GM12878 (cell line): ENCODE results near the gene SLC37A3. TPM values are rescaled to one million over a fixed set of nuclear protein-coding genes. Genes with fewer than 3 reads are reported as not detected.

Experiments used
- ATAC-seq: fragments of 200-7000 bp; cut with Tn5 transposase; 3 replicates; pipeline ENCODE4 v1.9.1; 2020; ENCODE audit warnings: mild to moderate bottlenecking, moderate library complexity
- BruUV-seq: library from RNA; stranded (reverse); fragments of 400-500 nt; replicated peaks from 2 replicates; lab custom pipeline; 2021; lab: Mats Ljungman, UMichigan
- CTCF ChIA-PET: fragments of 300-600 bp; sonication (Branson Sonifier 250); formaldehyde crosslinking; extraction: SDS; loops from one replicate; lab custom pipeline; 2021; ENCODE audit warnings: inconsistent platforms; lab: Yijun Ruan, JAX
- POLR2A ChIA-PET: fragments of 350-600 bp; formaldehyde crosslinking; extraction: SDS; loops from one replicate; lab custom pipeline; 2021; ENCODE audit warnings: inconsistent platforms; lab: Charles Lee
- RAD21 ChIA-PET: fragments of 300-600 bp; sonication (Branson Sonifier 250); formaldehyde crosslinking; loops from one replicate; lab custom pipeline; 2023; ENCODE audit warnings: antibody characterized with exemption; ENCODE audit not compliant: unreplicated experiment; lab: Charles Lee
- SMC1A ChIA-PET: fragments of 300-600 bp; sonication (Branson Sonifier 250); formaldehyde crosslinking; loops from one replicate; lab custom pipeline; 2023; ENCODE audit not compliant: unreplicated experiment, uncharacterized antibody; lab: Charles Lee
- DNase-seq: peaks from one replicate; pipeline ENCODE4 v3.0.0-alpha.2; 2011; ENCODE audit warnings: low read depth, low spot score
- FAIRE-seq: peaks from 3 replicates; lab custom pipeline; 2011; peaks lifted over from hg19 to GRCh38; lab: Jason Lieb, UNC
- H2AFZ ChIP-seq: 2 replicates; pipeline ENCODE4 v1.6.0; 2011; ENCODE audit warnings: low read depth, low read length, control low read depth; ENCODE audit not compliant: control insufficient read depth
- H3K27ac ChIP-seq: 2 replicates; pipeline ENCODE4 v1.5.1; 2011; ENCODE audit warnings: control low read depth; ENCODE audit not compliant: control insufficient read depth, insufficient read depth
- H3K27me3 ChIP-seq, 2 experiments: replicated peaks in 1 of 2; 2 replicates each; pipeline versions ENCODE4 v1.6.0 to v1.6.1; 2011; ENCODE audit warnings: low read length in 1 of 2; ENCODE audit not compliant: control insufficient read depth in 2 of 2, insufficient read depth in 2 of 2
- H3K36me3 ChIP-seq, 2 experiments: 2 replicates each; pipeline ENCODE4 v1.5.1; 2011; ENCODE audit warnings: low read length in 1 of 2; ENCODE audit not compliant: control insufficient read depth in 2 of 2, insufficient read depth in 2 of 2
- H3K4me1 ChIP-seq: 2 replicates; pipeline ENCODE4 v1.6.1; 2011; ENCODE audit warnings: mild to moderate bottlenecking, low read length, moderate library complexity, mixed read lengths; ENCODE audit not compliant: control insufficient read depth, insufficient read depth
- H3K4me2 ChIP-seq: 2 replicates; pipeline ENCODE4 v1.6.0; 2011; ENCODE audit warnings: control low read depth; ENCODE audit not compliant: control insufficient read depth, insufficient read depth
- H3K4me3 ChIP-seq: fragments of 200-600 bp; sonication (generic); 2 replicates; pipeline ENCODE4 v1.5.1; 2016
- H3K79me2 ChIP-seq: 2 replicates; pipeline ENCODE4 v1.6.0; 2011; ENCODE audit warnings: low read length; ENCODE audit not compliant: control insufficient read depth, insufficient read depth
- H3K9ac ChIP-seq: 2 replicates; pipeline ENCODE4 v1.8.0; 2011; ENCODE audit warnings: low read length, control low read depth, mixed read lengths; ENCODE audit not compliant: control insufficient read depth, insufficient read depth
- H3K9me3 ChIP-seq: replicated peaks from 3 replicates; pipeline ENCODE4 v1.5.1; 2011; ENCODE audit warnings: mild to moderate bottlenecking, low read length; ENCODE audit not compliant: control insufficient read depth, insufficient read depth
- H4K20me1 ChIP-seq: 2 replicates; pipeline ENCODE4 v1.6.0; 2011; ENCODE audit not compliant: control insufficient read depth, insufficient read depth
- EED ChIP-seq: sonication (generic); IDR thresholded peaks from 2 replicates; pipeline ENCODE4 v1.6.1; 2016; ENCODE audit warnings: antibody characterized with exemption, low read depth
- FOXK2 ChIP-seq: fragments of 450-650 bp; IDR thresholded peaks from 2 replicates; pipeline ENCODE4 v1.6.1; 2017; ENCODE audit warnings: mild to moderate bottlenecking, moderate library complexity
- GABPA ChIP-seq: IDR thresholded peaks from 2 replicates; pipeline ENCODE4 v1.6.1; 2014; ENCODE audit warnings: antibody characterized with exemption, low read depth, mild to moderate bottlenecking, inconsistent platforms
- IRF4 ChIP-seq: IDR thresholded peaks from 2 replicates; pipeline ENCODE4 v1.6.1; 2011; ENCODE audit warnings: low read depth, low read length
- JUND ChIP-seq: IDR thresholded peaks from 2 replicates; pipeline ENCODE4 v1.6.1; 2012; ENCODE audit warnings: low read depth, mild to moderate bottlenecking, low read length, improper control_type of control experiment, moderate library complexity
- MYB ChIP-seq: fragments of 150-350 bp; IDR thresholded peaks from 2 replicates; pipeline ENCODE4 v1.6.1; 2014; ENCODE audit warnings: mild to moderate bottlenecking, low read depth, low read length, borderline replicate concordance
- POU2F2 ChIP-seq: IDR thresholded peaks from 3 replicates; pipeline ENCODE4 v1.6.1; 2011; ENCODE audit warnings: low read depth, mild to moderate bottlenecking, low read length, borderline replicate concordance
- SMAD5 ChIP-seq: IDR thresholded peaks from 2 replicates; pipeline ENCODE4 v1.6.1; 2016; ENCODE audit warnings: antibody characterized with exemption, low read depth
- SMARCA5 ChIP-seq: fragments of 450-650 bp; IDR thresholded peaks from 2 replicates; pipeline ENCODE4 v1.6.1; 2017; ENCODE audit warnings: mild to moderate bottlenecking
- SMC3 ChIP-seq: IDR thresholded peaks from 2 replicates; pipeline ENCODE4 v1.6.1; 2011; ENCODE audit warnings: low read length, improper control_type of control experiment, borderline replicate concordance
- SUPT20H ChIP-seq: IDR thresholded peaks from 2 replicates; pipeline ENCODE4 v1.6.1; 2011; ENCODE audit warnings: low read depth, mild to moderate bottlenecking, low read length, moderate library complexity, borderline replicate concordance; ENCODE audit not compliant: control insufficient read depth
- TBL1XR1 ChIP-seq: IDR thresholded peaks from 2 replicates; pipeline ENCODE4 v1.6.1; 2012; ENCODE audit warnings: low read depth, low read length, improper control_type of control experiment
- TCF7 ChIP-seq: IDR thresholded peaks from 2 replicates; pipeline ENCODE4 v1.6.1; 2014; ENCODE audit warnings: antibody characterized with exemption, borderline replicate concordance
- WGBS: methylation state at CpG from one replicate; pipeline ENCODE4 v1.1.6; 2016; ENCODE audit warnings: low lambda C conversion rate; ENCODE audit not compliant: insufficient replicate concordance, insufficient coverage; ENCODE audit errors: missing lambda C conversion rate; 5-methylcytosine and 5-hydroxymethylcytosine counted together
- in situ Hi-C: fragments of 300-500 bp; cut with MboI; formaldehyde crosslinking; loops from 9 replicates; pipeline ENCODE4 v1.14.3; 2018; ENCODE audit warnings: mixed read lengths
- intact Hi-C: fragments of 100-400 bp; cut with micrococcal nuclease; formaldehyde crosslinking; loops from one replicate; pipeline ENCODE4 v1.14.2; 2022; ENCODE audit not compliant: unreplicated experiment
- polyA plus RNA-seq, 11 experiments: library from polyadenylated mRNA; depleted of rRNA in 4 of 11; unstranded in 6 of 11; stranded (reverse) in 5 of 11; fragments of >200 nt; fragmentation: Nextera tagmentation in 4 of 11; fragmentation: Illumina TruSeq in 1 of 11; extraction: Ambion mirVana in 4 of 11; extraction: Trizol in 1 of 11; gene quantifications; 1 replicate in 1 of 11; 2 replicates in 10 of 11; pipeline versions ENCODE4 v1.2.1 to v1.2.3, GENCODE V29; 2011 to 2016; ENCODE audit warnings: inconsistent platforms in 2 of 11, missing spikeins in 2 of 11, low read depth in 1 of 11
- total RNA-seq, 4 experiments: library from RNA; depleted of rRNA in 3 of 4; stranded (reverse); fragments of >200 nt in 3 of 4; fragmentation: Illumina TruSeq in 1 of 4; extraction: Trizol in 1 of 4; gene quantifications; 2 replicates each; pipeline versions ENCODE4 v1.2.1 to v1.2.3, GENCODE V29; 2013 to 2021
- TF ChIP-seq, protein P1 (sequence below): IDR thresholded peaks from 2 replicates; pipeline ENCODE4 v1.6.1; 2012; ENCODE audit warnings: mild to moderate bottlenecking, low read depth, low read length
- TF ChIP-seq, protein P2 (sequence below): fragments of 450-650 bp; conservative IDR thresholded peaks from 2 replicates; pipeline ENCODE4 v1.6.1; 2017; ENCODE audit warnings: mild to moderate bottlenecking, moderate library complexity
- TF ChIP-seq, protein P3 (sequence below): fragments of 450-650 bp; IDR thresholded peaks from 2 replicates; pipeline ENCODE4 v1.6.1; 2017; ENCODE audit warnings: low read depth, mild to moderate bottlenecking, moderate library complexity
- TF ChIP-seq, protein P4 (sequence below): IDR thresholded peaks from 2 replicates; pipeline ENCODE4 v1.6.1; 2011; ENCODE audit warnings: low read depth, mild to moderate bottlenecking, low read length, moderate library complexity, borderline replicate concordance; ENCODE audit errors: extremely low read depth

Gene SLC37A3
- total and polyA plus RNA-seq, 10 of the 15 experiments (the other 5 are each of a cell fraction or from before 2014, with no cell fraction given), result 3.7 to 13.6 (median 11.0) TPM

DNA sequence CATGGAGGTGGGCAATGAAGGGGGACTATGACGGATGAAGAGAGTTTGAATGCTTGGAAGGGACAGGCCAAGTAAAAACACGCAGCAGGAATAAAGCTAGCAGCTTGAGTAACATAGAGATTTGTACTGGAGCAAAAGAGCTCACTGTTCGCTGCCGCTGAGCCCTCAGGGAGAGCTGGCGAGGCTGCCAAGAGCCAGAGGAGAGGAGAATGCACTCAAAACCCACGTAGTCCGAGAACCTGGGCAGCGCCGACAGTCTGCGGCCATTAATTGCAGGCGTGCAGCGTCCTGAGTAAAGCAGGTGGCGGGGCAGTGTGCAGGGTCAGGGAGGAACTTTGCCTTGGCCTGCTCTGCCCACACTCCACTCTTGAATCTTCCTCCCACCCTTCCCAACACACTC, 68.2 kb downstream of the SLC37A3 start:
- in situ Hi-C loops, result no loop called here

DNA sequence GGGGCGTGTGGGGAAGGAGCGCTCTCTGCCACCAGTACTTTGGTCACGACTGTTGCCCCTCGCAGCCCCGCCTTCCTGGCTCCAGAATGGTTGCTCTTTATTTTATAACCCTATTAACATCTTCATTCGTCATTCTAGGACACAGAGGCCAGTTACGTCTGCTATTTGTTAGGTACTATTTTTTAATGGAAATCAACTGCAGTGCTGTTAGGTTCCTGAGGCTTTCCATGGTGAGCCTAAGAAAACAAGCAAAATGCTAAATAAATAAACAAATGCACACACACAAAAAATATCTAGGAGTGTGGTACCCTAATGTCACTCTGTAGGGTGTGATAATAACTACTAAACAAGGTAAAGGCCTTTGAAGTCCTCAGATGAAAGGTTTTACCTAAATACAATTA, 71.1 kb downstream of the SLC37A3 start:
- ChIA-PET RAD21 (interaction anchor here (0.6 kb wide), 1 partner anchor 176 kb away, joined by 7 read pairs; no protein-coding TSS in a partner anchor), CTCF (interaction anchor here (0.8 kb wide), 1 partner anchor 321 kb away, joined by 3 read pairs; no protein-coding TSS in a partner anchor), POLR2A (interaction anchor here (0.5 kb wide), 1 partner anchor 296 kb away, joined by 4 read pairs; no protein-coding TSS in a partner anchor), SMC1A (no interaction called here)
- no peaks in the 10 kb centered on the region for H3K9me3 ChIP-seq
- no peak for FAIRE-seq
- WGBS, result 59% methylated on average over 6 of the region's 7 CpGs
- no peaks in the 10 kb centered on the region for H3K79me2 ChIP-seq
- no peaks in the 10 kb centered on the region for H4K20me1 ChIP-seq
- no peak overlapping the region for H3K9ac ChIP-seq
- no peaks in the 10 kb centered on the region for H3K36me3 ChIP-seq
- H3K27me3 ChIP-seq, result peaks cover 0 to 1% of the 10 kb centered on the region in 2 experiments; a peak in 1 of 4 replicates
- no peak overlapping the region for H3K4me2 ChIP-seq
- in situ Hi-C loops, result no loop called here
- no peak overlapping the region for H3K27ac ChIP-seq
- ATAC-seq, result no peak
- no peak for DNase-seq
- no TSS peak for BruUV-seq
- intact Hi-C loops, result loop anchor here (5.0 kb wide), 2 partner anchors 310 to 325 kb away; no protein-coding TSS in a partner anchor
- no peak overlapping the region for H2AFZ ChIP-seq
- no peak overlapping the region for H3K4me3 ChIP-seq
- H3K4me1 ChIP-seq, result no peaks in the 10 kb centered on the region
- TF ChIP-seq, protein P1, sequence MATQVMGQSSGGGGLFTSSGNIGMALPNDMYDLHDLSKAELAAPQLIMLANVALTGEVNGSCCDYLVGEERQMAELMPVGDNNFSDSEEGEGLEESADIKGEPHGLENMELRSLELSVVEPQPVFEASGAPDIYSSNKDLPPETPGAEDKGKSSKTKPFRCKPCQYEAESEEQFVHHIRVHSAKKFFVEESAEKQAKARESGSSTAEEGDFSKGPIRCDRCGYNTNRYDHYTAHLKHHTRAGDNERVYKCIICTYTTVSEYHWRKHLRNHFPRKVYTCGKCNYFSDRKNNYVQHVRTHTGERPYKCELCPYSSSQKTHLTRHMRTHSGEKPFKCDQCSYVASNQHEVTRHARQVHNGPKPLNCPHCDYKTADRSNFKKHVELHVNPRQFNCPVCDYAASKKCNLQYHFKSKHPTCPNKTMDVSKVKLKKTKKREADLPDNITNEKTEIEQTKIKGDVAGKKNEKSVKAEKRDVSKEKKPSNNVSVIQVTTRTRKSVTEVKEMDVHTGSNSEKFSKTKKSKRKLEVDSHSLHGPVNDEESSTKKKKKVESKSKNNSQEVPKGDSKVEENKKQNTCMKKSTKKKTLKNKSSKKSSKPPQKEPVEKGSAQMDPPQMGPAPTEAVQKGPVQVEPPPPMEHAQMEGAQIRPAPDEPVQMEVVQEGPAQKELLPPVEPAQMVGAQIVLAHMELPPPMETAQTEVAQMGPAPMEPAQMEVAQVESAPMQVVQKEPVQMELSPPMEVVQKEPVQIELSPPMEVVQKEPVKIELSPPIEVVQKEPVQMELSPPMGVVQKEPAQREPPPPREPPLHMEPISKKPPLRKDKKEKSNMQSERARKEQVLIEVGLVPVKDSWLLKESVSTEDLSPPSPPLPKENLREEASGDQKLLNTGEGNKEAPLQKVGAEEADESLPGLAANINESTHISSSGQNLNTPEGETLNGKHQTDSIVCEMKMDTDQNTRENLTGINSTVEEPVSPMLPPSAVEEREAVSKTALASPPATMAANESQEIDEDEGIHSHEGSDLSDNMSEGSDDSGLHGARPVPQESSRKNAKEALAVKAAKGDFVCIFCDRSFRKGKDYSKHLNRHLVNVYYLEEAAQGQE, result no peak
- TF ChIP-seq, protein P2, sequence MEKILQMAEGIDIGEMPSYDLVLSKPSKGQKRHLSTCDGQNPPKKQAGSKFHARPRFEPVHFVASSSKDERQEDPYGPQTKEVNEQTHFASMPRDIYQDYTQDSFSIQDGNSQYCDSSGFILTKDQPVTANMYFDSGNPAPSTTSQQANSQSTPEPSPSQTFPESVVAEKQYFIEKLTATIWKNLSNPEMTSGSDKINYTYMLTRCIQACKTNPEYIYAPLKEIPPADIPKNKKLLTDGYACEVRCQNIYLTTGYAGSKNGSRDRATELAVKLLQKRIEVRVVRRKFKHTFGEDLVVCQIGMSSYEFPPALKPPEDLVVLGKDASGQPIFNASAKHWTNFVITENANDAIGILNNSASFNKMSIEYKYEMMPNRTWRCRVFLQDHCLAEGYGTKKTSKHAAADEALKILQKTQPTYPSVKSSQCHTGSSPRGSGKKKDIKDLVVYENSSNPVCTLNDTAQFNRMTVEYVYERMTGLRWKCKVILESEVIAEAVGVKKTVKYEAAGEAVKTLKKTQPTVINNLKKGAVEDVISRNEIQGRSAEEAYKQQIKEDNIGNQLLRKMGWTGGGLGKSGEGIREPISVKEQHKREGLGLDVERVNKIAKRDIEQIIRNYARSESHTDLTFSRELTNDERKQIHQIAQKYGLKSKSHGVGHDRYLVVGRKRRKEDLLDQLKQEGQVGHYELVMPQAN, result no peak
- TF ChIP-seq, protein P3, sequence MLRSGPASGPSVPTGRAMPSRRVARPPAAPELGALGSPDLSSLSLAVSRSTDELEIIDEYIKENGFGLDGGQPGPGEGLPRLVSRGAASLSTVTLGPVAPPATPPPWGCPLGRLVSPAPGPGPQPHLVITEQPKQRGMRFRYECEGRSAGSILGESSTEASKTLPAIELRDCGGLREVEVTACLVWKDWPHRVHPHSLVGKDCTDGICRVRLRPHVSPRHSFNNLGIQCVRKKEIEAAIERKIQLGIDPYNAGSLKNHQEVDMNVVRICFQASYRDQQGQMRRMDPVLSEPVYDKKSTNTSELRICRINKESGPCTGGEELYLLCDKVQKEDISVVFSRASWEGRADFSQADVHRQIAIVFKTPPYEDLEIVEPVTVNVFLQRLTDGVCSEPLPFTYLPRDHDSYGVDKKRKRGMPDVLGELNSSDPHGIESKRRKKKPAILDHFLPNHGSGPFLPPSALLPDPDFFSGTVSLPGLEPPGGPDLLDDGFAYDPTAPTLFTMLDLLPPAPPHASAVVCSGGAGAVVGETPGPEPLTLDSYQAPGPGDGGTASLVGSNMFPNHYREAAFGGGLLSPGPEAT, result no peak

More for the DNA sequence above, 68.2 kb downstream of the SLC37A3 start:
- ATAC-seq, result no peak
- H3K79me2 ChIP-seq, result no peaks in the 10 kb centered on the region
- H3K27me3 ChIP-seq, result peaks cover 0 to 1% of the 10 kb centered on the region in 2 experiments; a peak in 1 of 4 replicates
- no peak overlapping the region for H3K9ac ChIP-seq
- ChIA-PET CTCF (no interaction called here), POLR2A (no interaction called here), RAD21 (no interaction called here), SMC1A (no interaction called here)
- no peak overlapping the region for H2AFZ ChIP-seq
- no peaks in the 10 kb centered on the region for H3K4me1 ChIP-seq
- intact Hi-C loops, result no loop called here
- H3K4me2 ChIP-seq, result no peak overlapping the region
- no peaks in the 10 kb centered on the region for H4K20me1 ChIP-seq
- no peaks in the 10 kb centered on the region for H3K9me3 ChIP-seq
- no TSS peak for BruUV-seq
- H3K4me3 ChIP-seq, result no peak overlapping the region
- WGBS, result 85% methylated on average over 13 of the region's 13 CpGs
- H3K36me3 ChIP-seq, result no peaks in the 10 kb centered on the region; a peak in 1 of 4 replicates
- no peak for DNase-seq
- FAIRE-seq, result no peak
- no peak overlapping the region for H3K27ac ChIP-seq
- TF ChIP-seq SMAD5 (no peak), FOXK2 (no peak), IRF4 (no peak), MYB (no peak), SMARCA5 (no peak), SUPT20H (no peak), EED (no peak), TCF7 (no peak), GABPA (no peak), SMC3 (no peak), POU2F2 (no peak), JUND (no peak), TBL1XR1 (no peak)
- TF ChIP-seq, protein P4, sequence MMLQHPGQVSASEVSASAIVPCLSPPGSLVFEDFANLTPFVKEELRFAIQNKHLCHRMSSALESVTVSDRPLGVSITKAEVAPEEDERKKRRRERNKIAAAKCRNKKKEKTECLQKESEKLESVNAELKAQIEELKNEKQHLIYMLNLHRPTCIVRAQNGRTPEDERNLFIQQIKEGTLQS, result no peak
